ENCODE measurements around the gene RUBCNL.

Gene RUBCNL

GRCh38 chr13:46320821-46321220 is 66.2 kb downstream of the RUBCNL start:
- H3K36me3 ChIP-seq (ENCODE audit: control insufficient read depth, low read length) = no peaks in the 10 kb centered on the region
- H3K4me2 ChIP-seq (ENCODE audit: low read length) = 0 out of 2 replicates have a peak overlapping the region, but pooled peaks have one; percentile 9
- no peaks in the 10 kb centered on the region for H3K27me3 ChIP-seq (ENCODE audit: control insufficient read depth, low read length)
- H3K9me3 ChIP-seq (ENCODE audit: control insufficient read depth, insufficient read depth, low read length) = no peaks in the 10 kb centered on the region
- H3K9me2 ChIP-seq (replicated peaks; ENCODE audit: control insufficient read depth, low read length) = no peaks in the 10 kb centered on the region
- TF ChIP-seq CTCF (IDR thresholded peaks at IDR 0.05; ENCODE audit: low read depth, low read length, poor library complexity, severe bottlenecking) (no peak), EZH2phosphoT487 (IDR thresholded peaks at IDR 0.05; ENCODE audit: borderline replicate concordance, low read length) (no peak)
- no peak overlapping the region for H3K4me3 ChIP-seq (ENCODE audit: low read length)
- H3F3A ChIP-seq (ENCODE audit: control insufficient read depth, insufficient read depth) = 0 out of 2 replicates have a peak, but pooled peaks cover 3% of the 10 kb centered on the region
- H4K20me1 ChIP-seq (ENCODE audit: control insufficient read depth, insufficient read depth, low read depth, low read length) = no peaks in the 10 kb centered on the region
- no peak overlapping the region for H3K27ac ChIP-seq (ENCODE audit: low read depth, low read length)
- no peaks in the 10 kb centered on the region for H3K79me2 ChIP-seq (ENCODE audit: control insufficient read depth, low read length)
- peaks cover 21% of the 10 kb centered on the region for H3K4me1 ChIP-seq (ENCODE audit: control insufficient read depth, low read length)

- 0 out of 2 replicates have a peak, but pooled peaks cover 3% of the 10 kb centered on the region for H3F3A ChIP-seq (ENCODE audit: control insufficient read depth, insufficient read depth)
- H3K4me3 ChIP-seq (ENCODE audit: low read length) = no peak overlapping the region
- no peaks in the 10 kb centered on the region for H3K9me2 ChIP-seq (replicated peaks; ENCODE audit: control insufficient read depth, low read length)
- H3K27me3 ChIP-seq (ENCODE audit: control insufficient read depth, low read length) = no peaks in the 10 kb centered on the region
- H3K9me3 ChIP-seq (ENCODE audit: control insufficient read depth, insufficient read depth, low read length) = no peaks in the 10 kb centered on the region
- H3K79me2 ChIP-seq (ENCODE audit: control insufficient read depth, low read length) = no peaks in the 10 kb centered on the region
- H3K27ac ChIP-seq (ENCODE audit: low read depth, low read length) = no peak overlapping the region
- TF ChIP-seq CTCF (IDR thresholded peaks at IDR 0.05; ENCODE audit: low read depth, low read length, poor library complexity, severe bottlenecking) (no peak), EZH2phosphoT487 (IDR thresholded peaks at IDR 0.05; ENCODE audit: borderline replicate concordance, low read length) (no peak)
- no peaks in the 10 kb centered on the region for H4K20me1 ChIP-seq (ENCODE audit: control insufficient read depth, insufficient read depth, low read depth, low read length)
- no peak overlapping the region for H3K4me2 ChIP-seq (ENCODE audit: low read length)
- no peaks in the 10 kb centered on the region for H3K36me3 ChIP-seq (ENCODE audit: control insufficient read depth, low read length)
- H3K4me1 ChIP-seq (ENCODE audit: control insufficient read depth, low read length) = peaks cover 21% of the 10 kb centered on the region
Measured at GRCh38 chr13:46320406-46320805, 66.6 kb downstream of the RUBCNL start.

GRCh38 chr13:46318986-46319385 is 68.1 kb downstream of the RUBCNL start:
- Histone ChIP-seq H3K4me2 (ENCODE audit: low read length) (no peak overlapping the region), H3K36me3 (ENCODE audit: control insufficient read depth, low read length) (no peaks in the 10 kb centered on the region), H3K9me2 (replicated peaks; ENCODE audit: control insufficient read depth, low read length) (no peaks in the 10 kb centered on the region), H3K4me3 (ENCODE audit: low read length) (no peak overlapping the region), H3F3A (ENCODE audit: control insufficient read depth, insufficient read depth) (0 out of 2 replicates have a peak, but pooled peaks cover 3% of the 10 kb centered on the region), H3K79me2 (ENCODE audit: control insufficient read depth, low read length) (no peaks in the 10 kb centered on the region), H3K27ac (ENCODE audit: low read depth, low read length) (no peak overlapping the region), H4K20me1 (ENCODE audit: control insufficient read depth, insufficient read depth, low read depth, low read length) (no peaks in the 10 kb centered on the region), H3K27me3 (ENCODE audit: control insufficient read depth, low read length) (no peaks in the 10 kb centered on the region), H3K9me3 (ENCODE audit: control insufficient read depth, insufficient read depth, low read length) (no peaks in the 10 kb centered on the region), H3K4me1 (ENCODE audit: control insufficient read depth, low read length) (peaks cover 21% of the 10 kb centered on the region)
- TF ChIP-seq CTCF (IDR thresholded peaks at IDR 0.05; ENCODE audit: low read depth, low read length, poor library complexity, severe bottlenecking) (no peak), EZH2phosphoT487 (IDR thresholded peaks at IDR 0.05; ENCODE audit: borderline replicate concordance, low read length) (no peak)
